ENCODE data around the gene CA7.

The CA7 gene

DNA sequence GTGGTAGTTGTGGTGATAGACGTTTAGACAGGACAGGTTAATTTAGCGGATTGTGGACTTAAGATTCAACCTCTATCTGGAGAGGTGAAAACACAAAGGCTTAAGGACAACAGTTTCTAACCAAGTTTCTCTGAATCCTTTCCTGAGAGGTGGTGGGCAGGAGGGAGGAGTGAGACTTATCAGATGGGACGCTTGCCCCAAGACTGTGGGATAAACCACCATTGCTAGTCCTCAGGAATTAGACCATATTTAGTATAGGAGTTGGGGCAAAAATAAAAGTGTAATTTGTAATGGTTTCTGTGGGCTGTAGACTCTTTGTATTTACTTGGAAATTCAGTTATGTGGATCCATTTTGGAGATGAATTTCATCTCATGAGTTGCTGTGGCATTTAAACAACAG, 42.7 kb downstream of the CA7 start:
- DNase-seq (ENCODE audit: low read depth): no peak
- no peak overlapping the region for H3K4me3 ChIP-seq (ENCODE audit: low read depth, low read length)
- TF ChIP-seq, protein P1, sequence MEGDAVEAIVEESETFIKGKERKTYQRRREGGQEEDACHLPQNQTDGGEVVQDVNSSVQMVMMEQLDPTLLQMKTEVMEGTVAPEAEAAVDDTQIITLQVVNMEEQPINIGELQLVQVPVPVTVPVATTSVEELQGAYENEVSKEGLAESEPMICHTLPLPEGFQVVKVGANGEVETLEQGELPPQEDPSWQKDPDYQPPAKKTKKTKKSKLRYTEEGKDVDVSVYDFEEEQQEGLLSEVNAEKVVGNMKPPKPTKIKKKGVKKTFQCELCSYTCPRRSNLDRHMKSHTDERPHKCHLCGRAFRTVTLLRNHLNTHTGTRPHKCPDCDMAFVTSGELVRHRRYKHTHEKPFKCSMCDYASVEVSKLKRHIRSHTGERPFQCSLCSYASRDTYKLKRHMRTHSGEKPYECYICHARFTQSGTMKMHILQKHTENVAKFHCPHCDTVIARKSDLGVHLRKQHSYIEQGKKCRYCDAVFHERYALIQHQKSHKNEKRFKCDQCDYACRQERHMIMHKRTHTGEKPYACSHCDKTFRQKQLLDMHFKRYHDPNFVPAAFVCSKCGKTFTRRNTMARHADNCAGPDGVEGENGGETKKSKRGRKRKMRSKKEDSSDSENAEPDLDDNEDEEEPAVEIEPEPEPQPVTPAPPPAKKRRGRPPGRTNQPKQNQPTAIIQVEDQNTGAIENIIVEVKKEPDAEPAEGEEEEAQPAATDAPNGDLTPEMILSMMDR (IDR thresholded peaks at IDR 0.05; ENCODE audit: low read depth, low read length): no peak
- no peak for TF ChIP-seq MYC (IDR thresholded peaks at IDR 0.05; ENCODE audit: low read depth, low read length)
- TF ChIP-seq, protein P2, sequence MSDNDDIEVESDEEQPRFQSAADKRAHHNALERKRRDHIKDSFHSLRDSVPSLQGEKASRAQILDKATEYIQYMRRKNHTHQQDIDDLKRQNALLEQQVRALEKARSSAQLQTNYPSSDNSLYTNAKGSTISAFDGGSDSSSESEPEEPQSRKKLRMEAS (IDR thresholded peaks at IDR 0.05; ENCODE audit: low read depth, low read length): no peak
- TF ChIP-seq POLR2A (IDR thresholded peaks at IDR 0.05; ENCODE audit: extremely low read depth, insufficient read length): no peak

DNA sequence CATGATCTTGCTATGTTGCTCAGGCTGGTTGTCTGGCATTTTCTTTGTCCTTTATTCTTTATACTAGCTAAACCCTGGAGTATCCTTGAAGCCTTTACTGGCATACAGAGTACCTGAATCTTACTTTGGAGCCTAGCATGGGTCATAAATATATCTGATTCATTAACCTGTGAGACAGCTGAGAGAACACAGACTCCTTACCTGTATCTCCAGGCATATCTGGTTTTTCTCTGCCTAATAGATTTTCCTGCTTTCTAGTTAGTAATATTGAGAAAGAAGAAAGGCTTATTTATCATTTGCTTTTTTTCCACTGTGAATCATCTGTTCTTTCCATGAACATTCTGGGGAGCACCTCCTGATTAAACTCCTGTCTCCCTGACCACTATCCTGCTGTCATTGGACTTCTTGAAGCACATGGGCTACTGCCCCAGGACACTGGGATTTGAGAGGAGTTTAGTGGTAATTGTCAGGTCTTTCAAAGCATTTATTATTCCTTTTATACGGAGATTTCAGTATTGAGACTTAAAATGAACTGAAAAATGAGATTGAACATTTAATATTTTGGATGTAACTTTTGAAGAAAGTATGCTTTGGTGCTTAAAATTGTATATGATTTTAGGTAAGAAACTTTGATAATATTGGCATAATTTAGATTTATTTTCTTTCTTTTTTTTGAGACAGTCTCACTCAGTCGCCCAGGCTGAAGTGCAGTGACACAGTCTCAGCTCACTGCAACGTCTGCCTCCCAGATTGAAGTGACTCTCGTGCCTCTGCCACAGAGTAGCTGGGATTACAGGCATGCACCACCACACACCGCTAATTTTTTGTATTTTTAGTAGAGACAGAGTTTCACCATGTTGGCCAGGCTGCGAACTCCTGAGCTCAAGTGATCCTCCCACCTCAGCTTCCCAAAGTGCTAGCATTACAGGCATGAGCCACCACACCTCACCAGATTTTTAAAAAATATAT, 44.7 kb downstream of the CA7 start:
- DNase-seq (ENCODE audit: low read depth): no peak
- no peak overlapping the region for H3K4me3 ChIP-seq (ENCODE audit: low read depth, low read length)
- no peak for TF ChIP-seq POLR2A (IDR thresholded peaks at IDR 0.05; ENCODE audit: extremely low read depth, insufficient read length)
- TF ChIP-seq, protein P1 (IDR thresholded peaks at IDR 0.05; ENCODE audit: low read depth, low read length): no peak

DNA sequence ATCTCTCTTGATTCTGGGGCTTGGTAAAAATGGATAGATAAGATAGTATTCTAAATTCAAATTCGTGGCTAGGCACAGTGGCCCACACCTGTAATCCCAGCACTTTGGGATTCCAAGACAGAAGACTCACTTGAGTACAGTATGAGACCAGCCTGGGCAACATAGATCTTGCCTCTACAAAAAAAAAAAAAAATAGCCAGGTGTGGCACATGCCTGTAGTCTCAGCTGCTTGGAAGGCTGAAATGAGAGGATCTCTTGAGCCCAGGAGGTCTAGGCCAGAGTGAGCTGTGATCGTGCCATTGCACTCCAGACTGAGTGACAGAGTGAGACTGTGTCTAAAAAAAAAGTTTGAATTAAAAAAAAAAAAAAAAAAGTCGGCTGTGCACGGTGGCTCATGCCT, 45.4 kb downstream of the CA7 start:
- TF ChIP-seq, protein P1 (IDR thresholded peaks at IDR 0.05; ENCODE audit: low read depth, low read length): no peak
- TF ChIP-seq POLR2A (IDR thresholded peaks at IDR 0.05; ENCODE audit: extremely low read depth, insufficient read length) (no peak), MYC (IDR thresholded peaks at IDR 0.05; ENCODE audit: low read depth, low read length) (no peak)
- TF ChIP-seq, protein P2 (IDR thresholded peaks at IDR 0.05; ENCODE audit: low read depth, low read length): no peak
- DNase-seq (ENCODE audit: low read depth): no peak
- no peak overlapping the region for H3K4me3 ChIP-seq (ENCODE audit: low read depth, low read length)

DNA sequence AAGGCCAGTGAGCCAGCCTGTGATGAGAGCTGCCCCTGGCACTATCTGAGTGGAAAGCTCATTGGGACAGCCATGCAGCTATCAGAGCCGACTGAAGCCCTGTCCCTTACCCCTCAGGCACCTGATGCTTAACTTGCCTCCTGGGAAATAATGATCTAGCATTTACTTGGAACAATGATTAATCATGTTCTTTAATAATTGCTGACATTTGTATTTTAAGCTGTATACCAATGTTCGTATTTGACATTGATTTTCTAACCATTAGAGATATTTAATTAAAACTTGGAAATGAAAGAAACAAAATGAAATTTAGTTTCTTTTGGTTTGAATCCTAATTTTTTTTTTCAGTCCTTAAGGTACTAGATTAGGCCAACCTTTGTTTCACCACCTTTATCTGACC, 46.6 kb downstream of the CA7 start:
- TF ChIP-seq, protein P2 (IDR thresholded peaks at IDR 0.05; ENCODE audit: low read depth, low read length): no peak
- TF ChIP-seq MYC (IDR thresholded peaks at IDR 0.05; ENCODE audit: low read depth, low read length) (no peak), POLR2A (IDR thresholded peaks at IDR 0.05; ENCODE audit: extremely low read depth, insufficient read length) (no peak)
- TF ChIP-seq, protein P1 (IDR thresholded peaks at IDR 0.05; ENCODE audit: low read depth, low read length): no peak
- no peak for DNase-seq (ENCODE audit: low read depth)

DNA sequence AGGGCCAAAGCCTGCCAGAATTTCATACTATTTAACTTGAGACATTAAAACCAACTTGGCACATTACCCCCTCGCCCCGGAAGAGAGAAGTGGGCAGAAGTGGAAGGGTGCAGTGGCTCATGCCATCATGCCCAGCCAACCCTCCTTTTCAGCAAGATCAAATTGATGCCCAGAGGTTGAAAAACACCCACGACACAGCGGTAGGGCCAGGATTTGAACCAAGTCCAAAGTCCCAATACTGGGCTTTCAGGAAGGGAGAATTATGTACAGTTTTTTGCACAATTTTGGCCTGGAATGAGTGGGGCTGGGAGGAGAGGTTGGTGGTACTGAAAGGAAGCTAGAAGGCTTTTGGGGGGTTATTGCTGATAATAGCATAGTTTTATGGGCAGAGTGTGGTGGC, 47.1 kb downstream of the CA7 start:
- TF ChIP-seq, protein P2 (IDR thresholded peaks at IDR 0.05; ENCODE audit: low read depth, low read length): no peak
- TF ChIP-seq POLR2A (IDR thresholded peaks at IDR 0.05; ENCODE audit: extremely low read depth, insufficient read length): no peak
- TF ChIP-seq MYC (IDR thresholded peaks at IDR 0.05; ENCODE audit: low read depth, low read length): no peak
- TF ChIP-seq, protein P1 (IDR thresholded peaks at IDR 0.05; ENCODE audit: low read depth, low read length): no peak
- no peak overlapping the region for H3K4me3 ChIP-seq (ENCODE audit: low read depth, low read length)
- no peak for DNase-seq (ENCODE audit: low read depth)

More for the DNA sequence above, 46.6 kb downstream of the CA7 start:
- no peak overlapping the region for H3K4me3 ChIP-seq (ENCODE audit: low read depth, low read length)

Data from NB4 (cell line).